Measurements from ENCODE around the gene NTN1.

Gene NTN1

DNA sequence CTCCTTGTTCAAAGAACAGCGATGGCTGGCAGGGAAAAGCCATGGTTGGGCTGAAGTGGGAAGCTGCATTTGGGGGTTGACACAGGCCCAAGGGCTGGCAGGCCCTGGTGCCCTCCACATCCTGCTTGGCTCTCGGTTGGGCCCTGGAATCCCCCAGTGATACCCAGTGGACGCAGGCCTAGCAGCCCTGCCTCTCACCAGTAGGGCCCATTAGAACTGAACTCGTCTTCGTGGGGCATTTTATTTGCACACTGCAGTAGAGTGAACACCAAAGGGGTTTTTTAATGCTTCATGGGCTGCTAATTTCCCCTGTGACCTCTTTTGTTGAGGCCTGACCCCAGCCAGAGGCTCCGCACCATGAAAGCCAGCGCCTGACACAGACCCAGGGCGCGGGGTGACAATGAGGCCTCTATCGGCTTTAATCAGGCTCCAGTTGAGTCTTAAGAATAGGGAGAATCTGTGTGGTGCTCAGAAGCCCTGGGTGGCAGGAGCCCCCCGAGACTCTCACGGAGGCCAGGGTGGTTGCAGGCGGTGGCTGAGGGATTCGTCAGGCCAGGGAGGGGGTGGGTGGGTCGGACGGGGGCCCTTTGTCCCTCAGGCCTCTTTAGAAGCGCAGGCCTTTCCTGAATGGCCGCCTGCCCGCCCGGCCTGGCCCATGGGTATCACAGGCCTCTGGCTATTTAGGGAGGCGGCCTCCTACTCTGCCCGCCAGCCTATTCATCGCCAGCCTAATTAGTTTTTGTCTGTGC lies 199.3 kb downstream of the NTN1 start:
- no peak for DNase-seq

- DNase-seq = no peak
Measured at GRCh38 chr17:9221147-9221921, 200.0 kb downstream of the NTN1 start.

- DNase-seq = no peak
Measured at GRCh38 chr17:9221922-9222180, 200.5 kb downstream of the NTN1 start.

GRCh38 chr17:9223531-9223930 lies 202.2 kb downstream of the NTN1 start:
- DNase-seq = no peak

GRCh38 chr17:9224485-9224884 lies 203.2 kb downstream of the NTN1 start:
- no peak for DNase-seq

DNA sequence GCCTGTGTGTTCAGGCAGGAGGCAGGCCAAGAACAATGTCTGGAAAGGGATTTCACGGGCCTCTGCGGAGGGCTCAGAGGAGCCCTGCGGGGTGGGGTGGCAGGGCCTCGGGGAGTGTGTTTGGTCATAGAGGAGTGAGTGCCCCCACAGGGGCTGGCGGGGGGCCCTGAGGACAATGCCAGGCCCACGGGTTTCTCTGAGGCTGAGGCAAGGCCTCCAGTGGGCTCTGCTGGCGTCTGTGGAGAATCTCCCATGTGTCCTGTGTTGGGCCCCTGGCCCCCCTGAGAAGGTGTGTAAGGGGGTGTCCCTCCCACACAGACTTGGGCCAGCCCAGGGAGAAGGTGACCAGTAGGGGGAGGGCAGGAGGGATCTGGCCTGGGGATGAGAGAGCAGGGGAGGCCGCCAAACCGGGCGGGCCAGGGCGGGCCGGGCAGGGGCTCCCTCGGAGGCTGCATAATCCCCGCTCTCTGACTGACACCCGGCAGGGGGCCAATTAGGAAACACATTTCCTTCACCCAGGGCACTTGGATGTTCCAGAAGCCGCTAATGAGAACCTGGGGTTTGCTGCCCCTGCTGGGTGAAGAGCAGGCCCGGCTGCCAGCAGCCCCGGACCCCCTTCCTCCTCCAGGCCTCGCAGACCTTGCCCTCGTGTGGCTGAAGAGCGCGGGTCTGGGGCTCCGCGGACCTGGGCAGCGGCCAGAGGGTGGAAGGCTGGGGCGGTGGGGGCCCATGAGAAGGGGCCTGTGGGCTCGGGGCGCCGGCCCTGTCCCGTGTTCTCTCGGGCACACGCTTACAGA lies 204.2 kb downstream of the NTN1 start:
- no peak for DNase-seq

GRCh38 chr17:9226130-9226793 lies 205.0 kb downstream of the NTN1 start:
- DNase-seq = no peak

GRCh38 chr17:9226794-9227135 lies 205.5 kb downstream of the NTN1 start:
- DNase-seq = peak in 1 of 2 donors; percentile 25

DNA sequence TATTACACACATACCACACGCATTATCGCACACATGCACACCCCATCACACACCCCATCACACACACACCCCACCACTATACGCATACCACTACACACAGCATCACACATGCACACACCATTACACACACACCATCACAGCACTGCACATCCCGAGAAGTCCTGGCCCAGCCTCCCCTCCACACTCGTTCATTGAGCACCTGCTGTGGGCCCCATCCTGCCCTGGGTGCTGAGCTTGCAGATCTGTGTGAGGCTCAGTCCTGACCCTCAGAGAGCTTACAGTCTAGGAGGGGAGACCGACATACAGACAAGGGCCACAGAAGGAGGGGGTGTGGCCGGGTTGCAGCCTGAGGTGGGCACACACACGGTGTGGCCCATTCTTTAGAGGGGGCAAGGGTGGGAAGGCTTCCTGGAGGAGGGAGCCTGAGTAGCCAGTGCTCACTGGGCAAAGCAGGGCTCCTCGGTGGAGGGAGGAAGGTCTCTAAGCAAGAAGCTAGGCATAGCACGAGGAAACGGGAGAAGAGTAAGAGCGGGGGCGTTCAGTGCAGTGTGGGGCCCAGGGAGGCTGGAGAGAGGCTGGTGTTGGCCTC lies 206.6 kb downstream of the NTN1 start:
- no peak for DNase-seq

DNA sequence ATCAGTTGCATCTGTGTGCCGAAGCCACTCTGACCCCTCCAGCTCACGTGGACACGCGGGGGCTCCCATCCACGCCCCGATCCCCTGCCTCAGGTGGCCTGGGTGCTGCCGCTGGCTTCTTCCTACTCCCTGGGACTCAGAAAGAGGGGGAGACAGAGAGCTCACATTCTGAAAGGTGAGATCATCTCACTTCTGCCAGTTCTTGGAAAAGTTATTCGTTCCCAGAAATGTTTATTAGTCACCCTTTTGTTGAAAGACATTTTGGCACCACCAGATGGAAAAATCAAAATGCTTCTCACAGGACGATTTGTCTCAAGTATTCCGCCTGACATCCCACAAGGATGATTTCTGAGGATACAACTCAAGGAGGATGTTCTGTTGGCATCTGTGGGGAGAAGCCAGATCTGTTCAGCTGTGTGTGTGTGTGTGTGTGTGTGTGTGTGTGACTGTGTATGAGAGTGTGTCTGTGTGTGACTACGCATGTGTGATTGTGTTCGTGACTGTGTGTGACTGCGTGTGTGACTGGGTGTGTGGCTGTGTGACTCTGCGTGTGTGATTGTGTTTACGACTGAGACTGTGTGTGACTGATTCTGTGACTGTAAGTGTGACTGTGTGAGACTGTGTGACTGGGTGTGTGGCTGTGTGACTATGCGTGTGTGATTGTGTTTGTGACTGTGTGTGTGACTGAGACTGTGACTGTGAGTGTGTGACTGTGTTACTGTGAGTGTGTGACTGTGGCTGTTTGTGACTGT lies 207.3 kb downstream of the NTN1 start:
- DNase-seq = no peak

DNA sequence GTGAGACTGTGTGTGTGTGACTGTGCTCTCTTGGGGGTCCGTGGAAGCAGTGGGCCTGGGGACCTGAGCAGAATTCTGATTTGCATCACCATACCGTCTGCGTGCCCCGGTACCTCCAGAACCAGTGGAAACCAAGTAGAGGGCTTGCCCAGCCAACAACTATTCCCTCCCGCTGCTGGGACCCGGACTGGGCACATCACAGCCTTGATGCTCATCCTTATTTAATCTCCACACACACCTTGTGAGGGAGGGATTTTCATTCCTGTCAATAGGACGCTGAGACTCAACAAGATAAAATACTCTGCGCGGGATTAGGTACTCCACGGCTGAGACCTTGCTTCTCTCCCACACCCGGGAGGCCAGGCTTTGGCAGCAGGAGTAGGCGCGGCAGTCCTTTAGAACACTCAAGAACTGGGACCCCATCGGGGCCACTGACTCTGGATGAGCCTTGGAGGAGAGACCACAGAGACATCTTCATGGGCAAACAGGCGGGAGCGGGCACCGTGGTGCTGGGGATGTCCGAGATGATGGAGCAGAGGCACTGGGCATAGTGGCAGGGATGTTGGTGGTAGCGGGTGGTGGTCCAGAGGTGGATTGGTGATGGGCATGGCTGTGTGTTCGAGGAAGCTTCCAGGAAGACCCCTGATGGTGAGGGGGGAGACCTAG lies 208.0 kb downstream of the NTN1 start:
- DNase-seq = no peak

GRCh38 chr17:9229826-9230201 lies 208.5 kb downstream of the NTN1 start:
- no peak for DNase-seq

GRCh38 chr17:9230346-9230745 lies 209.0 kb downstream of the NTN1 start:
- no peak for DNase-seq

DNA sequence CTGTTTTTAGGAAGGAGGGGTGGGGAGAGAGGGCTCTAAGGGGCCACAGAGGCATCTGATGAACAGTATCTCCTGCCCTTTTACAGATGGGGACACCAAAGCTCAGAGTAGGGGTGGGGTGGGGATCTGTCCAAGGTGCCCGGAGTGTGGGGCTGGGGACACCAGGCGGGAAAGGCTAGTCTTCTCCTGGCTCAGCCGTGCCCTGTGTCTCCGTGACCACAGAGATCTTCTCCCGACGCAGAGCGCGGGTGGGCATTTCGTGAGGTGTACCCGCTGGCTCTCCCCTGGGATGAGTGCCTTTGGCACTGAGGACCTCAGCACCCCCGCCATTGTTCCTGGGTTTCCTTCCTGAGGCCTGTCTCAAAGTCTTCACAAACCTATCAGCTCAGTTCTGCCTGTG lies 209.6 kb downstream of the NTN1 start:
- DNase-seq = no peak

DNA sequence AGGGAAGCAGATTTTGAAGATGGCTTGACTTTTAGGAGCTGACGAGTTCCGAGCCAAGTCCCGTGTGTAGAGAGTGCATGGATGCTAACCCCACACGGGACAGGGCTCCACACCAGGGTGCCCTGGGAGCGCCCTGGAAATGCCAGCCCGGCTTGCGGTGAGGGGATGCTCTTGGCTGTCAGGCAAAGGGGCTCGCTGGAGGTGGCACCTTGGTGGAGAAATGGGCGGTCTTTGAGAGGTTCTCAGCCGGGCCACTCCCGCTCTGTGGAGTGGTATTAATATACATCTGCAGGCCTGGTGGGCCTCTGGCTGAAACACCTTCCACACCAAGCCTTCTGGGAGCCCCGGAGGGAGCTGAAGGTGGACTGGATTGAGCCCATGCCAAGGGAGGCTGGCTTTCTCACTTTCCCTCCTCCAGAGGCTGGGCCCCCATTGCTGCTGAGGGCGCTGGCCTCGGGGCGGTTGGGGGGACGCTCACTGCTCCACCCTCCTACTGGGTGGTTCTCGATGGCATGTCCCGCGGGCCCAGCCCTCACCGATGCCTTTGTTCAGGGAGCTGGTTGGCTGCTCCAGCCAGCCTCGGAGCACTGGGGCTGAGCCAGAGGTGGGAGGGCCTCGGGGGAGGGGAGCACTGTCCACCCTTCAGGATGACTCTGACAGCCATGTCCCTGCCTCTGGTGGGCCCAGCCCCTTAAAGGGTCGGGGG lies 210.3 kb downstream of the NTN1 start:
- no peak for DNase-seq

DNA sequence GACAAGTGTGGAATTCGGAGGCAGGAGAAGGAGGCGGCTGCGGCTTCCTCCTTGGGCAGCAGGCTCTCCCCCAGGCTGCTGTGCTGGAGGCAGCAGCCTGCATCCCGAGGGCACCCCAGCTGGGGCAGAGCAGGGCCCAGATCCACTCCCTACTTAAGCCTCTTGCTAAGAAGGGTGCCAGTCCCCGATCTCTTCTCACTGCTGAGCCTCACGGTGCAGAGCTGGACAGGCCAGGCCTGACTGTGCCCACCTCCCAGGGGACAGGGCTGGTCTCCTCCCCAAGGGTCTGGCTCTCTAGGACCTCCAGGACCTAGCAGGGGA lies 210.8 kb downstream of the NTN1 start:
- no peak for DNase-seq

- no peak for DNase-seq
Measured at GRCh38 chr17:9232591-9233270, 211.4 kb downstream of the NTN1 start.

- DNase-seq = no peak
Measured at GRCh38 chr17:9233271-9233599, 211.9 kb downstream of the NTN1 start.

GRCh38 chr17:9233761-9234160 lies 212.5 kb downstream of the NTN1 start:
- DNase-seq = no peak

- no peak for DNase-seq
Measured at GRCh38 chr17:9234389-9234945, 213.2 kb downstream of the NTN1 start.

DNA sequence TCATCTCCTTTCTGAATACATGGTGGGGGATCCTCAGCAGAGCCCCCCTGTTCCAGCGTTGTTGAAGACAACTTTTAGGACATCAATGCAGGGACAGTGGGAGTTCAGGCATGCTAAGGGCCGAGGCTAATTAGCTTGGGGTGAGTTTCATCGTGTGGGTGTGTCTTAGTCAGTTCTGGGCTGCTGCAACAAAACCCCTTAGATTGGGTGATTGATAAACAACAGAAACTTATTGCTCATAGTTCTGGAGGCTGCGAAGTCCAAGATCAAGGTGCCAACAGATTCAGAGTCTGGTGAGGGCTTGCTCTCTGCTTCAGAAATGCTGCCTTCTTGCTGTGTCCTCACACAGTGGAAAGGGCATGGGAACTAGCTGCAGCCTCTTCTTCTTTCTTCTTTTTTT lies 214.0 kb downstream of the NTN1 start:
- DNase-seq = no peak

All from CD4-positive, alpha-beta T cell treated with Interleukin-4 for 1 hour (primary cell).